Endothelial cell of umbilical vein (primary cell): ENCODE data around the gene PLEKHJ1. TPM values are rescaled to one million over a fixed set of nuclear protein-coding genes. Genes with fewer than 3 reads are reported as not detected.

Source experiments
- BruUV-seq: library from RNA; stranded (reverse); fragments of 400-500 nt; replicated peaks from 2 replicates; lab custom pipeline; 2021; lab: Mats Ljungman, UMichigan
- CTCF ChIA-PET: fragments of 300-600, 350-600 bp; sonication (Branson Sonifier 250); formaldehyde crosslinking; loops from one replicate; lab custom pipeline; 2021; ENCODE audit warnings: antibody characterized with exemption, inconsistent platforms; lab: Charles Lee
- POLR2A ChIA-PET: fragments of 300-600, 350-600 bp; sonication (Branson Sonifier 250); formaldehyde crosslinking; loops from one replicate; lab custom pipeline; 2021; ENCODE audit warnings: antibody characterized with exemption, inconsistent platforms; lab: Charles Lee
- DNase-seq: peaks from one replicate; pipeline ENCODE4 v3.0.0-alpha.2; 2011; ENCODE audit warnings: low read depth, low spot score
- FAIRE-seq: peaks from 2 replicates; lab custom pipeline; 2011; peaks lifted over from hg19 to GRCh38; lab: Jason Lieb, UNC
- H2AFZ ChIP-seq: 2 replicates; pipeline ENCODE4 v1.6.0; 2012; ENCODE audit warnings: low read depth, low read length, control low read depth, inconsistent platforms
- H3K27ac ChIP-seq: 2 replicates; pipeline ENCODE4 v1.5.1; 2011; ENCODE audit warnings: low read depth, mild to moderate bottlenecking, control low read depth, low read length, moderate library complexity; ENCODE audit not compliant: insufficient read depth
- H3K27me3 ChIP-seq, 2 experiments: 2 replicates each; pipeline versions ENCODE4 v1.6.0 to v1.6.1; 2011; ENCODE audit warnings: low read length in 2 of 2, mixed read lengths in 1 of 2; ENCODE audit not compliant: control insufficient read depth in 2 of 2, insufficient read depth in 2 of 2
- H3K36me3 ChIP-seq, 2 experiments: 2 replicates in 1 of 2; 3 replicates in 1 of 2; pipeline ENCODE4 v1.5.1; 2011; ENCODE audit warnings: low read length in 2 of 2, mild to moderate bottlenecking in 1 of 2, moderate library complexity in 1 of 2; ENCODE audit not compliant: control insufficient read depth in 2 of 2, insufficient read depth in 2 of 2; ENCODE audit errors: extremely low read depth in 1 of 2
- H3K4me1 ChIP-seq: 3 replicates; pipeline ENCODE4 v1.5.1; 2011; ENCODE audit warnings: mild to moderate bottlenecking, low read length; ENCODE audit not compliant: control insufficient read depth, insufficient read depth; ENCODE audit errors: extremely low read depth
- H3K4me2 ChIP-seq: 2 replicates; pipeline ENCODE4 v1.6.1; 2011; ENCODE audit warnings: low read length, control low read depth, mixed read lengths; ENCODE audit not compliant: insufficient read depth
- H3K4me3 ChIP-seq, 3 experiments: fragments of 200-600 bp in 1 of 3; sonication (generic), shearing (Covaris generic) in 1 of 3; replicated peaks in 1 of 3; 2 replicates each; pipeline ENCODE4 v1.5.1; 2011 to 2016; ENCODE audit warnings: control low read depth in 3 of 3, low read length in 3 of 3, mild to moderate bottlenecking in 2 of 3, inconsistent platforms in 1 of 3, low read depth in 1 of 3, moderate library complexity in 1 of 3; ENCODE audit not compliant: insufficient read depth in 1 of 3
- H3K79me2 ChIP-seq: 2 replicates; pipeline ENCODE4 v1.6.0; 2012; ENCODE audit warnings: low read length, inconsistent platforms; ENCODE audit not compliant: control insufficient read depth, insufficient read depth
- H3K9ac ChIP-seq: replicated peaks from 2 replicates; pipeline ENCODE3; 2011; ENCODE audit warnings: low read length, control low read depth; ENCODE audit not compliant: insufficient read depth; ENCODE audit errors: extremely low read depth
- H3K9me1 ChIP-seq: replicated peaks from 3 replicates; pipeline ENCODE4 v1.6.0; 2011; ENCODE audit warnings: mild to moderate bottlenecking, low read length; ENCODE audit not compliant: control insufficient read depth, insufficient read depth; ENCODE audit errors: extremely low read depth
- H3K9me3 ChIP-seq: replicated peaks from 2 replicates; pipeline ENCODE4 v1.5.1; 2012; ENCODE audit warnings: low read length, inconsistent platforms; ENCODE audit not compliant: control insufficient read depth, insufficient read depth
- H4K20me1 ChIP-seq: replicated peaks from 2 replicates; pipeline ENCODE3; 2011; ENCODE audit warnings: mild to moderate bottlenecking, low read length; ENCODE audit not compliant: control insufficient read depth, insufficient read depth; ENCODE audit errors: extremely low read depth
- EZH2 ChIP-seq: IDR thresholded peaks from 2 replicates; pipeline ENCODE4 v1.6.1; 2012; ENCODE audit warnings: borderline replicate concordance, low read depth, mild to moderate bottlenecking, moderate library complexity, low read length, inconsistent platforms; ENCODE audit not compliant: severe bottlenecking
- FOS ChIP-seq: IDR thresholded peaks from 2 replicates; pipeline ENCODE4 v1.6.1; 2011; ENCODE audit warnings: mild to moderate bottlenecking, low read length, moderate library complexity, borderline replicate concordance; ENCODE audit not compliant: insufficient read depth
- GATA2 ChIP-seq: IDR thresholded peaks from 2 replicates; pipeline ENCODE4 v1.7.0; 2011; ENCODE audit warnings: low read depth, mild to moderate bottlenecking, moderate library complexity, mixed read lengths, low read length; ENCODE audit not compliant: insufficient read length, insufficient read depth
- JUN ChIP-seq: IDR thresholded peaks from 2 replicates; pipeline ENCODE4 v1.6.1; 2011; ENCODE audit warnings: borderline replicate concordance, low read depth; ENCODE audit not compliant: insufficient read length, insufficient read depth
- MYC ChIP-seq: IDR thresholded peaks from one replicate; pipeline ENCODE4 v1.6.1; 2011; ENCODE audit warnings: mild to moderate bottlenecking, low read depth, low read length
- POLR2A ChIP-seq: IDR thresholded peaks from 2 replicates; pipeline ENCODE4 v1.6.1; 2012; ENCODE audit warnings: low read depth, mild to moderate bottlenecking, control low read depth, low read length
- POLR2AphosphoS5 ChIP-seq: IDR thresholded peaks from 2 replicates; pipeline ENCODE4 v1.6.1; 2012; ENCODE audit warnings: low read depth, mild to moderate bottlenecking, control low read depth, low read length, moderate library complexity; ENCODE audit not compliant: insufficient read depth
- dilution Hi-C: fragments of 300-500 bp; cut with MboI; formaldehyde crosslinking; loops from one replicate; pipeline ENCODE4 v1.15.0; 2019; ENCODE audit warnings: low sequenced_read_pairs; ENCODE audit not compliant: extremely low pct_ligation_motif_present
- intact Hi-C: fragments of 100-400 bp; cut with micrococcal nuclease; formaldehyde crosslinking; loops from one replicate; pipeline ENCODE4 v1.10.0; 2022
- polyA plus RNA-seq, 4 experiments: library from polyadenylated mRNA; depleted of rRNA in 3 of 4; stranded (reverse) in 3 of 4; unstranded in 1 of 4; fragments of >200 nt; gene quantifications; 2 replicates each; pipeline versions ENCODE4 v1.2.1 to v1.2.3, GENCODE V29; 2011 to 2012; ENCODE audit warnings: missing spikeins in 1 of 4
- total RNA-seq: library from RNA; stranded (reverse); gene quantifications from 2 replicates; pipeline ENCODE4 v1.2.3, GENCODE V29; 2021
- TF ChIP-seq, protein P1 (sequence below): IDR thresholded peaks from 2 replicates; pipeline ENCODE4 v1.6.1; 2011; ENCODE audit not compliant: insufficient read depth, insufficient read length
- TF ChIP-seq, protein P2 (sequence below), 2 donors: IDR thresholded peaks; 1 replicate in 1 of 2; 2 replicates in 1 of 2; pipeline ENCODE4 v1.5.1; 2011; ENCODE audit warnings: low read length in 2 of 2, mild to moderate bottlenecking in 2 of 2, moderate library complexity in 2 of 2, control low read depth in 1 of 2, inconsistent platforms in 1 of 2, low read depth in 1 of 2; ENCODE audit not compliant: insufficient read depth in 1 of 2; ENCODE audit errors: extremely low read depth in 1 of 2

The PLEKHJ1 gene
- total and polyA plus RNA-seq, 2 donors (not counting 3 experiments of a cell fraction or from before 2014, with no cell fraction given), result 82.4 to 115 TPM

DNA sequence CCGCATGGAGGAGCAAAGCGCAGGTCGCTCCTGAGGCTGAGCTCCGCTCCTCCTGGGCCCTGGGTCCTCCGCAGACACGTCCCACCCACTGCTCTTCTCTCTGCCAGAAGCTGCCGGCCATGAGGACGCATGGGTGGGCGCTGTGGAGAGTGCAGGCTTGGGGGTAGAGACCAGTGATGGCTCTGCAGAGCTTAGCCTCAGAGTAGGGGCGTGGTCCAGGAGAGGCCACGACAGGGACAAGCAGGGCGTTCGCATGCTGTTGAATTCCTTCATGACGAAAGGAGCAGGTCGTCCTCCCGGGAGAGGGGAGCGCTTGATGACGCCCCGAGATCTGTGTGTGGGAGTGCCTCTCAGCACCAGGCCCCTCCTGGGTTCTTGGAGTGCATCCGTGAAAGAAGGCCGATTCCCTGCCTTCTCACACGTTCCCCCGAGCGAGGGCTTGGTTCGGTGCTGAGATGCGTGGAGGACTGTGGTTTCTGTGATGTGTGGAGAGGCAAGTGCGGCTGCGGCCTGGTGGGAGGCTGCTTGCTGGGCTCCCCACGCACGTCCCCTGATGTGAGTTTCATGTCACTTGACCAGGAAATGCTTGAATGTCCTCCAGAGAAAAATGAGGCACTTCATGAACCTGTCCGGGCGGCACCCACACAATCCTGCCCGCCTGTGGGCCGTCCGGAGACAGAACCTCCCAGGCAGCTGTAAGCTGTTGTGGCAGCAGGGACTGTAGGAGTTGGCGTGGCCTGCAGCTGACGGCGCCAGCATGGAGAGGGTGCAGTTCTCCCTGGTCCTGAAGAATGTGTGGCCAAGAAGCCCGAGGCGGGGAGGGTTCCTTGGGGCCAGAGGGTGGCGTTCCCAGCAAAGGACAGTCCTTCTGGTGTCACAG, 5.0 kb upstream of the PLEKHJ1 start:
- ChIA-PET CTCF (interaction anchor here (1.0 to 4.8 kb wide), 8 partner anchors 12 to 373 kb away, joined by 3 to 40 read pairs (median 13); no protein-coding TSS in a partner anchor), POLR2A (no interaction called here)

DNA sequence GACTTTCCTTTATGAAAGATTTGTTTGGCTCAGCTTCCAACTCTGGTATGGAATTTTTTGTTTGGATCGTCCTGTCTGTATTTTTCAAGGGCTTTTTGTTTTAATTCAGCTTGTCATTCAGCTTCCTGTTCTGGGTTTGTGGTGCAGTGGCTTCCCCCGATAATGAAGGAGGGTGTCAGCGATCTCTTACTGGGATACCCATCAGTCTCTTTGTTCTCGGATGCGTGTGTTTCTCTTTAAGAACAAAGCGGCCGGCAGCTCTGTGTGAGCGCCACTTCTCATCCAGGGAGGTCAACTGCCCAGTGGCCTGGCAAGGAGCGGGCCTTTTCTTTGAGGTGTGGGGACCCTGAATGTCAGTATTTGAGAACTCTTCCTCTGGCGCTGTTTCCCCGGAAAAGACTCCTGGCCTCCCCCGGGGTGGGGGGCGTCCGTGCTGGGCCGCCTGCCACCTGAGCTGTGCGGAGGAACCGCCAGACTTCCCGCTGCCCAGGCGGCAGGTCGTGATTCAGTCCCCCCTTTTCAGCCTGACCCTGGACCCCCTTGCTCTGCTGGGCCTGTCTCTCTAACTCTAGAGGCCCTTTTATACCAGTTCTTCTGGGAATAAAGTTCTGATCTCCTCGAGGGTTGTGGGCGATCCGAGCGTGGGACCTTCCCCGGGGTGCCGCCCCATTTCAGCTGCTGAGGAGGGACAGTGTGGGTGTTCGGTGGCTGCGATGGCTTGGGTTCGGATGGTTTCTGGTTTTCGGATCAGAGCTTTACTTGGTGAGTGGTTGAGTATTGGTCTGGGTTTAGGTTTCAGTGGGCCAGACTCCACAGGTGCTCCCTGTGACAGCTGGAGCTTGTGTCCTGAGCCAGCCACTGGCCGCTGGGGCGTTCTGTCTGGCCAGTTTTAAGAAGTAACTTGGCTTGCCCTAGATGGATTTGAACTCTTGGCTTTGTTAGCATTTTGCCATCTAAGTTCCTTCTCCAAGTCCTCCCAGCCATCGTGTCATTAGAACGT, 3.9 kb upstream of the PLEKHJ1 start:
- peaks cover 15 to 22% of the 10 kb centered on the region in 2 experiments for H3K36me3 ChIP-seq
- intact Hi-C loops (loop anchor here (1.0 to 5.0 kb wide), 3 partner anchors 302 to 797 kb away; no protein-coding TSS in a partner anchor), dilution Hi-C loops (no loop called here)
- no peak overlapping the region for H2AFZ ChIP-seq
- H3K79me2 ChIP-seq, result peaks cover 77% of the 10 kb centered on the region
- H3K4me2 ChIP-seq, result peak overlapping the region; percentile 93
- ChIA-PET POLR2A (interaction anchor here (0.7 to 1.3 kb wide), 5 partner anchors 15 to 189 kb away, joined by 3 to 7 read pairs (median 3); partner anchors contain the start of gene AP3D1), CTCF (interaction anchor here (0.6 to 4.8 kb wide), 18 partner anchors 9 to 397 kb away, joined by 3 to 40 read pairs (median 5); partner anchors contain the start of genes AMH and JSRP1)
- peak overlapping the region; percentile 79 for H3K27ac ChIP-seq
- no peaks in the 10 kb centered on the region for H3K27me3 ChIP-seq
- H3K9ac ChIP-seq, result peak overlapping the region; percentile 81
- no peaks in the 10 kb centered on the region for H4K20me1 ChIP-seq
- peak overlapping the region; percentile 36 to 57 (median 56) for H3K4me3 ChIP-seq
- no TSS peak for BruUV-seq
- DNase-seq, result peak; percentile 96
- TF ChIP-seq POLR2A (no peak), GATA2 (no peak), POLR2AphosphoS5 (no peak), MYC (no peak), EZH2 (no peak), JUN (no peak), FOS (no peak)
- TF ChIP-seq, protein P1, sequence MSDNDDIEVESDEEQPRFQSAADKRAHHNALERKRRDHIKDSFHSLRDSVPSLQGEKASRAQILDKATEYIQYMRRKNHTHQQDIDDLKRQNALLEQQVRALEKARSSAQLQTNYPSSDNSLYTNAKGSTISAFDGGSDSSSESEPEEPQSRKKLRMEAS, result no peak
- TF ChIP-seq, protein P2, sequence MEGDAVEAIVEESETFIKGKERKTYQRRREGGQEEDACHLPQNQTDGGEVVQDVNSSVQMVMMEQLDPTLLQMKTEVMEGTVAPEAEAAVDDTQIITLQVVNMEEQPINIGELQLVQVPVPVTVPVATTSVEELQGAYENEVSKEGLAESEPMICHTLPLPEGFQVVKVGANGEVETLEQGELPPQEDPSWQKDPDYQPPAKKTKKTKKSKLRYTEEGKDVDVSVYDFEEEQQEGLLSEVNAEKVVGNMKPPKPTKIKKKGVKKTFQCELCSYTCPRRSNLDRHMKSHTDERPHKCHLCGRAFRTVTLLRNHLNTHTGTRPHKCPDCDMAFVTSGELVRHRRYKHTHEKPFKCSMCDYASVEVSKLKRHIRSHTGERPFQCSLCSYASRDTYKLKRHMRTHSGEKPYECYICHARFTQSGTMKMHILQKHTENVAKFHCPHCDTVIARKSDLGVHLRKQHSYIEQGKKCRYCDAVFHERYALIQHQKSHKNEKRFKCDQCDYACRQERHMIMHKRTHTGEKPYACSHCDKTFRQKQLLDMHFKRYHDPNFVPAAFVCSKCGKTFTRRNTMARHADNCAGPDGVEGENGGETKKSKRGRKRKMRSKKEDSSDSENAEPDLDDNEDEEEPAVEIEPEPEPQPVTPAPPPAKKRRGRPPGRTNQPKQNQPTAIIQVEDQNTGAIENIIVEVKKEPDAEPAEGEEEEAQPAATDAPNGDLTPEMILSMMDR (IDR thresholded peaks at IDR 0.05; ENCODE audit: extremely low read depth in 1 of 2, insufficient read depth in 1 of 2, low read depth in 1 of 2, low read length in 2 of 2), result no peak
- no peaks in the 10 kb centered on the region for H3K9me1 ChIP-seq
- no peaks in the 10 kb centered on the region for H3K9me3 ChIP-seq
- H3K4me1 ChIP-seq, result peaks cover 42% of the 10 kb centered on the region
- peak; percentile 95 for FAIRE-seq

More for the DNA sequence above, 5.0 kb upstream of the PLEKHJ1 start:
- TF ChIP-seq FOS (no peak), POLR2AphosphoS5 (peak; percentile 30)
- no peaks in the 10 kb centered on the region for H3K9me1 ChIP-seq
- peak overlapping the region; percentile 81 for H3K9ac ChIP-seq
- H2AFZ ChIP-seq, result no peak overlapping the region
- H3K4me2 ChIP-seq, result peak overlapping the region; percentile 93
- no peaks in the 10 kb centered on the region for H3K9me3 ChIP-seq
- FAIRE-seq, result peak; percentile 38
- H3K36me3 ChIP-seq, result peaks cover 15 to 32% of the 10 kb centered on the region in 2 experiments
- H4K20me1 ChIP-seq, result no peaks in the 10 kb centered on the region
- no peaks in the 10 kb centered on the region for H3K27me3 ChIP-seq
- peak overlapping the region in 2 of 3 experiments; percentile 56 to 57 for H3K4me3 ChIP-seq
- dilution Hi-C loops (no loop called here), intact Hi-C loops (no loop called here)
- BruUV-seq, result no TSS peak
- DNase-seq, result no peak
- H3K27ac ChIP-seq, result peak overlapping the region; percentile 79
- peaks cover 41% of the 10 kb centered on the region for H3K4me1 ChIP-seq
- H3K79me2 ChIP-seq, result peaks cover 68% of the 10 kb centered on the region
